B cell (primary cell): ENCODE data around the gene ANK2. TPM values are rescaled to one million over a fixed set of nuclear protein-coding genes. Genes with fewer than 3 reads are reported as not detected.

Experiments used
- ATAC-seq: fragments of 200-7000 bp; cut with Tn5 transposase; one replicate; pipeline ENCODE4 v1.10.0; 2021; ENCODE audit warnings: low read depth, mild to moderate bottlenecking, moderate number of reproducible peaks, moderate library complexity
- CTCF ChIA-PET: fragments of 350-600 bp; sonication (Branson Sonifier 250); formaldehyde crosslinking; loops from one replicate; lab custom pipeline; 2021; ENCODE audit warnings: antibody characterized with exemption, inconsistent platforms; lab: Charles Lee
- POLR2A ChIA-PET: fragments of 350-600 bp; sonication (Branson Sonifier 250); formaldehyde crosslinking; loops from one replicate; lab custom pipeline; 2021; ENCODE audit warnings: antibody characterized with exemption; lab: Charles Lee
- DNase-seq: peaks from one replicate; pipeline ENCODE4 v3.0.0; 2013
- H2AFZ ChIP-seq: 2 replicates; pipeline ENCODE4 v1.6.1; 2012; ENCODE audit warnings: mild to moderate bottlenecking, low read depth, low read length; ENCODE audit not compliant: insufficient read depth, poor library complexity, severe bottlenecking
- H3K27ac ChIP-seq, 2 donors: 1 replicate in 1 of 2; 2 replicates in 1 of 2; pipeline ENCODE4 v1.5.1; 2012 to 2013; ENCODE audit warnings: low read length in 2 of 2, mild to moderate bottlenecking in 2 of 2, moderate library complexity in 1 of 2
- H3K27me3 ChIP-seq, 4 experiments: fragments of 200-600 bp in 1 of 4; sonication (generic) in 1 of 4; replicated peaks in 1 of 4; 1 replicate in 2 of 4; 2 replicates in 2 of 4; pipeline versions ENCODE4 v1.6.1 to v1.7.0; 2013 to 2016; ENCODE audit warnings: low read length in 3 of 4, mild to moderate bottlenecking in 2 of 4, mixed read lengths in 1 of 4, moderate library complexity in 1 of 4; ENCODE audit not compliant: insufficient read depth in 4 of 4, control insufficient read depth in 3 of 4; ENCODE audit errors: control extremely low read depth in 1 of 4
- H3K36me3 ChIP-seq, 2 experiments: replicated peaks in 1 of 2; 1 replicate in 1 of 2; 2 replicates in 1 of 2; pipeline versions ENCODE4 v1.6.1 to v1.7.1; 2013; ENCODE audit warnings: low read length in 1 of 2; ENCODE audit not compliant: insufficient read depth in 2 of 2, control insufficient read depth in 1 of 2; ENCODE audit errors: control extremely low read depth in 1 of 2, extremely low read depth in 1 of 2
- H3K4me1 ChIP-seq, 2 donors: fragments of 200-600 bp in 1 of 2; sonication (generic) in 1 of 2; 1 replicate in 1 of 2; 2 replicates in 1 of 2; pipeline versions ENCODE4 v1.5.1 to v1.6.1; 2013 to 2017; ENCODE audit warnings: low read length in 2 of 2; ENCODE audit not compliant: control insufficient read depth in 2 of 2, insufficient read depth in 2 of 2
- H3K4me2 ChIP-seq: replicated peaks from 2 replicates; pipeline ENCODE3; 2012; ENCODE audit warnings: mild to moderate bottlenecking, low read depth, low read length; ENCODE audit not compliant: poor library complexity, severe bottlenecking
- H3K4me3 ChIP-seq, 5 experiments: fragments of 200-600 bp in 1 of 5; sonication (generic) in 1 of 5; 1 replicate in 3 of 5; 2 replicates in 2 of 5; pipeline versions ENCODE4 v1.5.1 to v1.7.0; 2011 to 2016; ENCODE audit warnings: low read length in 4 of 5, mild to moderate bottlenecking in 4 of 5, low read depth in 2 of 5, control low read depth in 1 of 5, moderate library complexity in 1 of 5; ENCODE audit not compliant: insufficient read depth in 1 of 5; ENCODE audit errors: control extremely low read depth in 1 of 5, extremely low read depth in 1 of 5
- H3K79me2 ChIP-seq: fragments of 200-600 bp; sonication (generic); one replicate; pipeline ENCODE4 v1.6.0; 2016; ENCODE audit warnings: low read length; ENCODE audit not compliant: control insufficient read depth, insufficient read depth
- H3K9ac ChIP-seq: fragments of 200-600 bp; sonication (generic); 2 replicates; pipeline ENCODE4 v1.6.1; 2017; ENCODE audit warnings: mild to moderate bottlenecking, low read length, moderate library complexity
- H3K9me3 ChIP-seq, 3 donors: one replicate each; pipeline versions ENCODE4 v1.6.1 to v1.7.1; 2013; ENCODE audit warnings: low read length in 2 of 3; ENCODE audit not compliant: control insufficient read depth in 2 of 3, insufficient read depth in 1 of 3; ENCODE audit errors: control extremely low read depth in 1 of 3
- H4K20me1 ChIP-seq: 2 replicates; pipeline ENCODE4 v1.6.0; 2012; ENCODE audit warnings: mild to moderate bottlenecking, low read length; ENCODE audit not compliant: insufficient read depth, control insufficient read depth, poor library complexity, severe bottlenecking
- H3K27ac Mint-ChIP-seq: one replicate; pipeline ENCODE4 v1.8.0; 2021; ENCODE audit warnings: mixed read lengths
- H3K27me3 Mint-ChIP-seq: one replicate; pipeline ENCODE4 v1.8.0; 2021; ENCODE audit warnings: mixed read lengths
- H3K4me1 Mint-ChIP-seq: one replicate; pipeline ENCODE4 v1.8.0; 2021; ENCODE audit warnings: mixed read lengths
- H3K4me3 Mint-ChIP-seq: one replicate; pipeline ENCODE4 v1.8.0; 2021; ENCODE audit warnings: mixed read lengths
- H3K9me3 Mint-ChIP-seq: one replicate; pipeline ENCODE4 v1.8.0; 2022; ENCODE audit warnings: mixed read lengths; ENCODE audit not compliant: insufficient read depth
- CTCF ChIP-seq: fragments of 200-600 bp; IDR thresholded peaks from one replicate; pipeline ENCODE4 v1.8.0; 2022; ENCODE audit warnings: antibody characterized with exemption, mild to moderate bottlenecking
- EZH2 ChIP-seq: IDR thresholded peaks from 2 replicates; pipeline ENCODE4 v1.6.1; 2012; ENCODE audit warnings: borderline replicate concordance, low read depth, mild to moderate bottlenecking, moderate library complexity, low read length; ENCODE audit not compliant: insufficient read depth, poor library complexity, severe bottlenecking
- WGBS: methylation state at CpG from one replicate; pipeline ENCODE4 v1.1.5; 2013; ENCODE audit warnings: missing lambda C conversion rate; ENCODE audit not compliant: insufficient coverage; 5-methylcytosine and 5-hydroxymethylcytosine counted together
- intact Hi-C: fragments of 100-400 bp; cut with micrococcal nuclease; formaldehyde crosslinking; loops from one replicate; pipeline ENCODE4 v1.10.0; 2022
- polyA plus RNA-seq: library from polyadenylated mRNA; depleted of rRNA; stranded (reverse); fragments of >200 nt; gene quantifications from 2 replicates; pipeline ENCODE4 v1.2.3, GENCODE V29; 2012
- total RNA-seq, 2 donors: library from RNA; stranded (reverse); fragments of 120-200 nt in 1 of 2; gene quantifications; 1 replicate in 1 of 2; 2 replicates in 1 of 2; pipeline versions ENCODE4 v1.2.3 to v1.2.4, GENCODE V29; 2013 to 2022

Gene ANK2
- total and polyA plus RNA-seq, 2 donors (not counting 1 experiment from before 2014, with no cell fraction given), result 0.16 to 3.6 TPM

- Mint-ChIP-seq H3K9me3 (no peaks in the 10 kb centered on the region), H3K27me3 (peaks cover 7% of the 10 kb centered on the region), H3K4me1 (no peaks in the 10 kb centered on the region), H3K27ac (no peak overlapping the region), H3K4me3 (no peak overlapping the region)
- H3K27me3 ChIP-seq, result no peaks in the 10 kb centered on the region
- no peaks in the 10 kb centered on the region for H4K20me1 ChIP-seq
- H3K9me3 ChIP-seq, result no peaks in the 10 kb centered on the region
- H3K36me3 ChIP-seq, result no peaks in the 10 kb centered on the region
- H2AFZ ChIP-seq, result no peak overlapping the region
- intact Hi-C loops, result no loop called here
- H3K79me2 ChIP-seq, result no peaks in the 10 kb centered on the region
- H3K4me3 ChIP-seq, result no peak overlapping the region
- no peak for DNase-seq
- ATAC-seq, result no peak
- no peak overlapping the region for H3K9ac ChIP-seq
- ChIA-PET CTCF (no interaction called here), POLR2A (no interaction called here)
- no peak overlapping the region for H3K27ac ChIP-seq
- no peaks in the 10 kb centered on the region for H3K4me1 ChIP-seq
- no peak for TF ChIP-seq CTCF
- TF ChIP-seq EZH2, result no peak
- H3K4me2 ChIP-seq, result no peak overlapping the region
Observed at GRCh38 chr4:113090954-113091353, 41.5 kb downstream of the ANK2 start.

GRCh38 chr4:113094331-113094730, 44.9 kb downstream of the ANK2 start:
- Histone ChIP-seq H3K9me3 (no peaks in the 10 kb centered on the region), H4K20me1 (no peaks in the 10 kb centered on the region), H3K9ac (no peak overlapping the region), H3K27ac (no peak overlapping the region), H3K4me2 (no peak overlapping the region), H3K27me3 (no peaks in the 10 kb centered on the region), H3K4me1 (no peaks in the 10 kb centered on the region), H2AFZ (no peak overlapping the region), H3K79me2 (no peaks in the 10 kb centered on the region), H3K36me3 (no peaks in the 10 kb centered on the region), H3K4me3 (no peak overlapping the region)
- H3K27ac Mint-ChIP-seq, result no peak overlapping the region
- no peak for DNase-seq
- ChIA-PET CTCF (no interaction called here), POLR2A (no interaction called here)
- ATAC-seq, result no peak
- intact Hi-C loops, result no loop called here
- 81% methylated on average over 3 of the region's 5 CpGs for WGBS
- no peaks in the 10 kb centered on the region for H3K4me1 Mint-ChIP-seq
- TF ChIP-seq EZH2 (no peak), CTCF (no peak)
- no peaks in the 10 kb centered on the region for H3K9me3 Mint-ChIP-seq
- no peak overlapping the region for H3K4me3 Mint-ChIP-seq
- peaks cover 3% of the 10 kb centered on the region for H3K27me3 Mint-ChIP-seq
